Gastrocnemius medialis (tissue), 4 donors: ENCODE measurements around the gene TPRG1L.

Experiments
- CTCF ChIP-seq, 5 experiments: fragments of 450-650 bp in 3 of 5; fragments of 200-600 bp in 2 of 5; sonication (generic) in 2 of 5; IDR thresholded peaks in 4 of 5; conservative IDR thresholded peaks in 1 of 5; 1 replicate in 4 of 5; 2 replicates in 1 of 5; pipeline ENCODE4 v1.5.1; 2016 to 2019; ENCODE audit warnings: antibody characterized with exemption in 5 of 5, mild to moderate bottlenecking in 3 of 5, moderate library complexity in 3 of 5
- POLR2A ChIP-seq, 2 donors: fragments of 450-650 bp; IDR thresholded peaks; one replicate each; pipeline ENCODE4 v1.6.1; 2017; ENCODE audit warnings: antibody characterized with exemption in 2 of 2, mild to moderate bottlenecking in 2 of 2, moderate library complexity in 2 of 2

GRCh38 chr1:3626025-3626424, 1.2 kb downstream of the TPRG1L start:
- TF ChIP-seq POLR2A (IDR thresholded peaks at IDR 0.05) (no peak), CTCF (IDR thresholded peaks at IDR 0.05 in 4 of 5, conservative IDR thresholded peaks at IDR 0.05 in 1 of 5) (no peak)
